ENCODE measurements around the gene WASF1. TPM values are rescaled to one million over a fixed set of nuclear protein-coding genes. Genes with fewer than 3 reads are reported as not detected.
"Not testable (repeated sequence)": the region's sequence is repeated elsewhere in the genome, so short reads cannot be mapped to it uniquely, and the experiment has no call there.

WASF1 gene
- total RNA-seq, 1 experiment from 2014 or later, result 12.8 TPM

DNA sequence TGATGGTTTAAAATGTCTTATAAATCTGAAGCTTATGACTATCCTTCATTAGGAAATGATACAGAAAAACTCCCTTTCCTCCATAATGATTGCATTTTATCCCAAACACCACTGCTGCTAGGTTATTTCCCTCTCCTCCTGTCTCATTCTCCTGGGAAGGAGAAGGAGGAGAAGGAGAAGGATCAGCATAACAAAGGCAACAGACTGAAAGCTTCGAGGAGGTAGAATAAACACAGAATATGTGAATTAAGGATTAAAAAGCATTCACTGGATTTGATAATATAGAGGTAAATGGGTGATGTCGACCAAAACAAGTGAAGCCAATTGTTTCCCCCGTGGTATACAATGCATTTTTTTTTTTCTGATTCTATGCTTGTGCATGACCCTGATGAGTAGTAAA, 82.0 kb downstream of the WASF1 start:
- DNase-seq (ENCODE audit: low spot score), result no peak
- in situ Hi-C loops (cut with HindIII; ENCODE audit: low sequenced_read_pairs), result no loop called here

DNA sequence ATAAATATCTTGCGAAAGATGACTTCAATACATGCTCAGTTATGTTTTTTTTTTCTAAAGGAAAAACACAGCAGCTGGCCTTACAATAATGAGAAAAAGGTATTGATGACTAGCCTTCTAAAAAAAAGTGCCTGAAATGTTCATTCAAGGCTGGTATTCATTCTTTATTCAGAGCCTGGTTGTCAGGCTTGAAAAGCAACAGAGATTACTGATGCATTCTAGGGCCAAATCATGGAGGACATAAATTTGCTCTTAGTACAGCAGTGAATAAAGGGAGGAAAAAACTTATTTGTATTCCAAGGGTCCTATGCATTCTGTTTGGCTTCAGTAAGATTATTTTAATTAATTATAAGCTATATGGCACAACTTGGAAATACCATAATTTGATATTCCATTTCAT, 83.5 kb downstream of the WASF1 start:
- no peak for DNase-seq (ENCODE audit: low spot score)
- in situ Hi-C loops (cut with HindIII; ENCODE audit: low sequenced_read_pairs), result no loop called here

DNA sequence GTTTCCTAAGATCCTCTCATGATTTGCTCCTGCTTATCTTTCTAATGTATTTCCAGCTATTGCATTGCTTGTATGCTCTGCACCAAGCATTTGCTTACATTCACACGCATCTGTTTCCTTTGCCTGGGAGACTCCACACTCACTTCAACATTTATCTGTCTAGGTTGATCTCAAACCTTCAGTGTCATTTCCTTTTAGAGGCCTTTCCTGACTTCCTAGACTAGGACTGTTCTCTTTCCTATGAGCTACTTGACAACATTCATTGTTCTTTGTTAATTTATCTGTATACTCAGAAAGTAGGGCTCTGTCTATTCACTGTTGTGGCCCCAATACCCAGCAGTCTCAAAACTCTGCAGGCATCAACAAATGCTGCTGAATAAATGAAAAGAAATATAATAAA, 84.4 kb downstream of the WASF1 start:
- in situ Hi-C loops (cut with HindIII; ENCODE audit: low sequenced_read_pairs), result no loop called here
- DNase-seq (ENCODE audit: low spot score), result no peak

DNA sequence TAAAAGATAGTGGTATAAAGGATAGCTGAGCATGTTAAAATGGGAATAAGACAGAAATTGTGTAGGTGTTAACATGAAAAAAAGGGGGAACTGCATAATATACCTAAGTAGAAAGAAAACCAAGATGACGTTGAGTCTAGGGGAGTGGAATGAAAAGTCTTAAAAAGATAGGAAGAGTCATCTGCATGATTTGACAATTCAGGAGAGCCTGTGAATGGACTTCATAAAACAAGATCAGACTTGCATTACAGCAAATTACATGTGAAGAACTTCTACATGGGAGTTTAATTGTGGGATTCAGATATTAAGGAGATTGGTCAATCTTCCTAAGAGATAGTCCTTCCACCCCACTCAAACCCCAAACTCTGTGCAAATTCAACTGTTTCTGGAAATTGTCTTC, 85.5 kb downstream of the WASF1 start:
- in situ Hi-C loops (cut with HindIII; ENCODE audit: low sequenced_read_pairs), result no loop called here

DNA sequence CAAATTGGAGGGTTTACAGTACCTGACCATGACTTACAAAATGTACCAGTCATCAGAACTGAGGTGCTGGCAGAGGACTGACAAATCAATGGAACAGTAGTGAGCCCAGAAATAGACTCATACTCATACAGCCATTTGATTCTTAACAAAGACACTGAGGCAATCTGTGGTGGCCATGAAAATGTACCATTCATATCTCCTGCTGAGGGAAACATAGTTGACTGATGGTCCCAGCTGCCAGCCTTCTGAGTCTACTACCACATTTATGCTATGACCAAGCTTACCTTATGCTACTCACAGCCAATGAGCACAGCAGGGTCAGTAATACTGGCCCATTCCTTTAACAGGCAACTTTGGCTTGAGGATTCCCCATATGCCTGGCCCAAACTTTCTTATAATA, 88.6 kb downstream of the WASF1 start:
- in situ Hi-C loops (cut with HindIII; ENCODE audit: low sequenced_read_pairs), result no loop called here
- no peak for DNase-seq (ENCODE audit: low spot score)

More for the DNA sequence above, 85.5 kb downstream of the WASF1 start:
- no peak for DNase-seq (ENCODE audit: low spot score)

DNA sequence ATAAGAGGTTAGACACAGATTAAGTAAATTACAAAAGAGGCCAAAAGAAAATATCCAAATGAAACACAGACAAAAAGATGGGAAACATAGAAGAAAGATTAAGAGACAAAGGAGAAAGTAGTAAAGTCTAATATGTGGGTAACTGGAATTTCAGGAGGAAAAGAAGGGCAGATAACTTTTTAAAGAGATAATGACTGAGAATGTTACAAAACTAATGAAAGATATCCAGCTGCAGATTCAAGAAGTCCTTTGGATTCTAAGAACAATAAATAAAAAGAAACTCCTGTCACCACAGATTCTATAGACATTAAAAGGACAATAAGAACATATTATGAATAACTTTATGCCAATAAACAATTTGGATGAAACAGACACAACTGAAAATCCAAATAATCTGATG, 90.1 kb downstream of the WASF1 start:
- DNase-seq (ENCODE audit: low spot score), result no peak
- in situ Hi-C loops (cut with HindIII; ENCODE audit: low sequenced_read_pairs), result no loop called here

DNA sequence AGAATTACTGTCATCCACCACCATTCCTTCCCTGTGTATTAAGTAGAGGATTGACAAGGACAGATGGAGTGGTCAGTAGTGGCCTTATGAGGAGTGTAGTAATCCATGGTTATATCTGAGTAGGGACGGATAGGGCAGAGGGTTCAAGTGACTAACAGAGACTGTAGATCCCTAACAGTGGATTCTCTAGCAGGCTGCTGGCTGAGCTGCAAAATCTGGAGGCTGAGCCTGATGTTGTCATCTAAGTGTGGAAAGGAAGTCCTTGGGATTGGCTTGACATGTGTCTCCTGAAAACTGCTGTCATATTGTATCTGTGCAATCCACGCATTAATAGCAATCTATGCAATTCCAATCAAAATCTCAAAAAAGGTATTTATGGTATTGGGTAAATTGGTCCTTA, 94.2 kb downstream of the WASF1 start:
- no peak for DNase-seq (ENCODE audit: low spot score)
- in situ Hi-C loops (cut with HindIII; ENCODE audit: low sequenced_read_pairs), result no loop called here

DNA sequence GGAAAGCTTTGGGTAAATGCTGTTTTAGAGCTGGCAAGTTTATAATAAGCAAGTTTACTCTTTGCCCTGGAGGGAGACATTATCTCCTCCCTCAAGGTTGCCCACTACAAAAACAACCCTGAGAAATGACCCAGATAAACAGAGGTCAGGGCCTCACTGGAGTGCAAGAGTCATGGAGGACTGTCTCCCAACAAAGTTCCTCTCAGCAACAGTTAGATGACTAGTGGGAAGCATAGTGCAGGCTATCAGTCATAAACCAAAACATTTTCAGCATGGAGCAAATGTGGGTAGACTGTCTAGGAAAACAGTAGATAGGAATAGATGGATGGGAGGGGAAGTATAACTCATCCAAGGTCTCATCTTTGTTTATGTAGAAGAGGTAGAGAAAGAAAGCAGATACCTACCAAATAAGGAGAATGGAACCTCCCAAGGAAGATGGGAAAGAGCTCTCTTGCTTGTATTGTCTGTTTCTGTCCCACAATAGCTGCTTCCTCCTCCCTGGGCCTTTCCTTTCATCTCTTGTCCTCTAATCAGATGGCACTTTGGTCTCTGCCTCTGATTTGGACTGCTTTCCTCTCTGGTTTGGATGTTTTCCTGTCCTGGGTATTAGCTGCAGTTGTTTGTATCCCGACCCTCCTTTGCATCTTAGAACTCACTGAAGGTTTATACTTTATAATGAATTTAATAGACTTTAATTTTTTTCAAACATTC, 95.4 kb downstream of the WASF1 start:
- no peak for DNase-seq (ENCODE audit: low spot score)
- in situ Hi-C loops (cut with HindIII; ENCODE audit: low sequenced_read_pairs), result no loop called here

DNA sequence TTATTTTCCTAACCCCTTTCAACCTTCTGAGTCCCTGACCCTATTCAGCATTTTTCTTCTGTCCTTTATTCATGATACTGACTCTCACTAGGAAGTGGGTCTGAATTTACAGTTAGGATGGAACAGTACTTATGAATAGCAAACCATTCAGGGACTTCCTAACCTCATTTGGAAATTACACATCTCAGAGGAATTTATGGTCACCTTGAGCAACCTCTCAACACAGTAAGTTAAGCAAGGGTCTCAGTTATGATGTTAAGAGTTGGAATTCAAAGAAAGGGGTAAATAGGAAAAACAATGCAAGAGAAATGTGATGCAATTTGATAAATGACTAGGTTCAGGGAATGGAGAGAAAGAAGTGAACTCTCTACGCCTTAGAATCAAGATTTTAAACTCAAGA, 104.1 kb downstream of the WASF1 start:
- in situ Hi-C loops (cut with HindIII; ENCODE audit: low sequenced_read_pairs), result no loop called here
- DNase-seq (ENCODE audit: low spot score), result no peak

DNA sequence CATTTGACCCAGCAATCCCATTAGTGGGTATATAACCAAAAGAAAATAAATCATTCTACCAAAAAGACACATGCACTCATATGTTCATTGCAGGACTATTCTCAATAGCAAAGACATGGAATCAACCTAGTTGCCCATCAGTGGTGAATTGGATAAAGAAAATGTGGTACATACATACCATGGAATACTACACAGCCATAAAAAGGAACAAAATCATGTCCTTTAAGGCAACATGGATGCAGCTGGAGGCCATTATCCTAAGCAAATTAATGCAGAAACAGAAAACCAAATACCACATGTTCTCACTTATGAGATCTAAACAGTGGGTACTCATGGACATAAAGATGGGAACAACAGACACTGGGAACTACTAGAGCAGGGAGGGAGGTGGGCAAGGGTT, 106.0 kb downstream of the WASF1 start:
- in situ Hi-C loops (cut with HindIII; ENCODE audit: low sequenced_read_pairs); DNase-seq (ENCODE audit: low spot score): not testable (repeated sequence)

DNA sequence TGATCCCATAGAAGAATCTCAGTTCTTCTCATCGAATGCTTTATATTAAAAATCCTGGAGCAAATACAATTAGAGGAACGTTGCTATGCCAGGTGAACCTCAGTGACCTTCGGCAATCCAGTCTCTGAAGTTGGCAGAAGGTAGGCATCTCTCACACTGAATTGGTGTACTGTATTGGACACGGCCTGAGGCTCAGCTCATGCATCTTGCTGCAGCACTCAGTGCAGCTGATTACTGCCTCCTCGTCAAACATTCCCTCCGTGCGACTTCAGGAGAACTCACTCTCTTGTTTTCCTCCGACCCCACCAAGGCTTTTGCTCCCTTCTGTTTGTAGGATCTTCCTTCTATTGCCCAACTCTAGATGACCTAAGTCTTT, 110.9 kb downstream of the WASF1 start:
- DNase-seq (ENCODE audit: low spot score), result no peak
- in situ Hi-C loops (cut with HindIII; ENCODE audit: low sequenced_read_pairs), result no loop called here

DNA sequence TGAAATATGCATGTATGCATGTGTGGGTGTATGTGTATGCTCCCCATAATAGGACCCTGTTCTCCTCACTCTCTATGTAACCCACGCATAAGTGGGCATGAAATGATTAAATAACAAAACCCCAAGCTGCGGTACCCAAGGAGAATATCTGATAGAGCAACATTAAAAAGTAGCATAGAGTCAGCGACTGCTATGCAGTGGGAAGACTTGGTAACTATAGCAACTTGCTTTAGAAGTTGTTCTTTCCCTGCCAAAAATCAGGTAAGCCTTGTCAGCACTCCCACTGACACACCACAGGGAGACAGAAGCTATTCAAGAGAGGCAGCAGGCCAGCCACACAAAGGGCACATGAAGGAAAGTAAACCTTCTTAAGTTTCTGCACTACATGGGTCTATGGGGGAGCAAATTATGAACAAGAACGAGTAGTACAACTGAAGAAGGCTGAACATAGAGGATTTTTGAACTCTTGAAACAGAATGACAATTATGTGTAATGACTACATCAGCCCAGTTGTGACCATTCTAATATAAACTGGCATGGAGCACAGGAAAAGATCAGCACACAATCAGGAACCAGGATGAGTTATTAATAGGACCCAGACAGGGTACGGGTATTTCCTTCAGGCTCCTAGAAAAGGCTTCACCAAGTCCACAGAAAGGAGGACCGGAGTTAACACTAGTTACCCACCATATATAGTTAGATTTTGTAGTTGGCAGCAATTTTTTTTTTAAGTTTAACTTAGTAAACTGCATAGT, 111.5 kb downstream of the WASF1 start:
- in situ Hi-C loops (cut with HindIII; ENCODE audit: low sequenced_read_pairs), result no loop called here
- no peak for DNase-seq (ENCODE audit: low spot score)

DNA sequence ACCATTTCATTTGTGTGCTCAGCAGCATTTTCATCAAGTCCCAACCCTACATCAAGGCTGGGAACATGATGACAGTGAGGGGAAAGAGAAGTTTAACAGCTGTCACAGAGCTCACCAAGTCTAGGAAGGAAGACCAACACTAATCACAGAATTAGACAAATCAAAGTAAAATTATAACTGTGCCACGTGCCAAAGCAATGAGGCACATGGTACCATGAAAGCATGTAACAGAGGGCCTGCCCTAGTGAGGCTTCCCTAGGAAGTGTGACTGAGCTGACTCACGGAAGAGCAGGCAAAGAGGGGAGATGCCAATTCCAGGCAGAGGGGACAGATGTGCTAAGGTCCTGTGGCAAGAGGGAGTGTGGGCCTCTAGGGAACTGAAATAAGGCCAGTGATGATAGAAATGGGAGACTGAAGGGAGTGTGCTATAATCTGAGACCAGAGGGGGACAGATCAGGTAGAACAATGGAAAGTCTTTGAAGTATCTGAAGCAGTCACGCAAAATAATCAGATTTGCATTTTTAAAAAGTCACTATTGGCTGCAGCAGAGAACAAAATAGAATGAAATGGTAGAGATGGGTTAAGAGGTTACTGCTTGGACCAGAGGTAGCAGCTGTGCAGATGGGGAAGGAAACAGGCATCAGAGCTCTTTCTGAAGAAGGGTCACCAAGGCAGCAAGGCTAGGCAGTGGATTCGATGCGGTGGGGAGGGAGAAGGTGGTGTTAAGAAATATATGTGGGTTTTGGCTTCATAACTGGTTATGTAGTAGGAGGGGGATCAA, 114.5 kb downstream of the WASF1 start:
- in situ Hi-C loops (cut with HindIII; ENCODE audit: low sequenced_read_pairs), result no loop called here

DNA sequence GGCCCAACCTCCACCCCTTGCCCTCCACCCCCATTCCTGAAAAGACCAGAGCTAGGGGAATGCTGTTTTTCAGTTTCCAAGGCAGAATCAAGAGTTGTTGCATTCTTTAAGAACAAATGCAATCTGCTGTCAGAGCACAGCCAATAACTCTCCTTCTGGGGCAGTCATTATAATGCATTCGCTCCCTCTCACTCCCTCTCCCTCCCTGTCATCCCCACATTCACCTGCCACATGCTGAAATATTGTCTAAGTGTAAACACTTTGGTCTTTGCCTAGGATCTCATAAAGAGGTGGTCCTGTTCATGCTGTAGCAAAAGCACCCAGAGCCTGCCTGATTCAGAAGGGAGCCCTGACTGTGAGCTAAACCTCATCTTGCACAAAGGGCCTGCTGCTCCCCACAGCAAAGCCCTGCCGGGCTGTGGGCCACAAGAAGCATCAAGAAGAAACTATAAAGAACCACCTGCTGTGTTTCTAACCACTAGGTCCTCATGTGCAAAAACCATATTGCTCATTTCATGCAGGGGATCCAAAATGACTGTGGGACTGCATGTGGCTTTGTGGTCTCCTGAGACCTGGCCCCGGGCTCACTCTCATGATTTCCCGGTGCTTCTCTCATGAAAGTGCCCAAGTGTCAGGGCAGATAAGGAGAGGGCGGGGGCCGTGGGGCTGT, 115.7 kb downstream of the WASF1 start:
- DNase-seq (ENCODE audit: low spot score), result no peak
- in situ Hi-C loops (cut with HindIII; ENCODE audit: low sequenced_read_pairs), result no loop called here

More for the DNA sequence above, 114.5 kb downstream of the WASF1 start:
- no peak for DNase-seq (ENCODE audit: low spot score)

DNA sequence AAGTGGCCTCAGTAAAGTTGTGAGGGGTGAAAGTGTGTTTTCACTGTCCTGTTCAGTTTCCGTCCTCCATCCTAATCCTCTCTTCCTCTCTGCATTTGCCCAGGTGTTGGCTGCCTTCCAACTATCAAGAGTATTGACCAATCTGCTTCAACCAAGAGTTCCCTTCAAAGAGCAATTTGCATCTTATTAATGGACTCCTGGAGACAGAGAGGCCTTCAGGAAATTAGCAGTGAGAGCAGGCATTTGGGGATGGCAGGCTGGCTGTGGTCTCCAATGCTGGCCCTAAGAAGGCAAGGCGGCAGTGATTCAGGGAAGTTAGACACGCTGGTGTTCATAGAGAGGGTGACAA, 124.1 kb downstream of the WASF1 start:
- in situ Hi-C loops (cut with HindIII; ENCODE audit: low sequenced_read_pairs), result no loop called here
- no peak for DNase-seq (ENCODE audit: low spot score)

DNA sequence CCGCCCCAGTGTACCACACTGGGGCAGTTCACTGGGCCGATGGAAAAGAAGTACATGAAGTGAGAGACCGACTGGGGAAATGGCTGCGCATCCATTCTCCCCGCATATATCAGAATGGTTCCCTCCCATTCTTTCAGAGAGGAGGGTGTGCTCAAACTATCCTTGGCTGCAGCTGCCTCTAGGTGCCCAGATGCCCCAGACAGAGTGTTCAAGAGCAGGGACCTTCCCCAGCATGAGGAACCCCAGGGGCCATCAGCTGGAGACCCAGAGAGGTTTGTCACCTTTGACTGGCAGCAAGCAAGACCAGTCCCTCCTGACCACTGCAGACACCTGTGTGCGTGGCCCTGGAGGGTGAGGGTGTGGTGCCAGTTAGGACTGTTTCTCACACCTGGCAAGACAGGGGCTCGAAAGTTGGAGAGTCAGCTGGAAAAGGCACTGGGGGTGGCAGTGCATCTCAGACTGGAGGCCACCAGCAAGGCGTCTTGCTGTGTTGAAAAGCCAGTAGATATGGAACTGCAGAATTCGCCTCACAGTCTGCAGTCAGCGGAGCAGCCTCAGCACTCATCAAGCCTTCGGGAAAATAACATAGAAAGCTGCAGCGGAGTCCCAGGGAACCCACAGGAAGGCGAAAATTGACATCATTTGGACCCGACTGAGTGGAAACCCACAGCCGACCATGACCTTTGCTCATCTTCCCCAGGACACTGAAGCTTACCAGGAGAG, 124.6 kb downstream of the WASF1 start:
- no peak for DNase-seq (ENCODE audit: low spot score)
- in situ Hi-C loops (cut with HindIII; ENCODE audit: low sequenced_read_pairs), result no loop called here

DNA sequence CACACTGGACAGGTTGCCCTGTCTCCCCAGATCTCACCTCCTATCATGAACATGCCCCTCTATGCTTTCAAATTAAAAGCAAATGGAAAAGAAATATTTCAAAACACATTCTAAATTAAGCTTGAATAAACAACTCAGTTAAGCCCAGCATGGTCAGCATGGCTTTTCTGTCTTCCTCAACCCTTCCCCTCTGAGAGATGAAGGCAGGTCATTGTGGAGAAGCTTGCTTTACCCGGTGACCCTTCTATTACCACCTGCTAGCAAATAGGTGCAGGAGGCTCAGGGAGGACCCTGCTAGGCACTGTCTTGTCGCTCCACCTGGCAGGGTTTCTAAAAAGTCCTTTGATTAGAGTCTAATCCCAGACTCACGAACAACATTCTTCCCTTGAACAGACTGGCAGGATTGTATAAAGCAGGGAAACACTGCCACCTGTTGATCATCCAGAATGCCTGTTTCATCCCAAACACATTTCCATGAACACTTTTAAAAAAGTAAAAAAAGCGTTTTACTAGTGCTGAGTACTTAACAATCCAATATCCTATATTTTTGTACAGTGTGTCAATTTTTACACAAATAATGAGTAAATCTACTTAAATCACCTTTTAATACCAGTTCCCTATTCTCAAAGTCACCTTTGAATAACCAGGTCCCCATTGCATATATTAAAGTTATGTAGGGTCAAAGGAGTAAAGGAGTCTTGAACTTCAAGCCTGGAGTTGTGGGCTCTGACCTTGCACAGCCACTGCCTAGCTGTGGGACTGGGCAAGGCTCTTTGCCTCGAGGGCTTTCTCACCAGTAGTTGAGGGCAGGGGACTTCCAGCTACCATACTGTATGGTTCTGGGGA, 125.9 kb downstream of the WASF1 start:
- peak; percentile 49 for DNase-seq (ENCODE audit: low spot score)
- in situ Hi-C loops (cut with HindIII; ENCODE audit: low sequenced_read_pairs), result no loop called here

DNA sequence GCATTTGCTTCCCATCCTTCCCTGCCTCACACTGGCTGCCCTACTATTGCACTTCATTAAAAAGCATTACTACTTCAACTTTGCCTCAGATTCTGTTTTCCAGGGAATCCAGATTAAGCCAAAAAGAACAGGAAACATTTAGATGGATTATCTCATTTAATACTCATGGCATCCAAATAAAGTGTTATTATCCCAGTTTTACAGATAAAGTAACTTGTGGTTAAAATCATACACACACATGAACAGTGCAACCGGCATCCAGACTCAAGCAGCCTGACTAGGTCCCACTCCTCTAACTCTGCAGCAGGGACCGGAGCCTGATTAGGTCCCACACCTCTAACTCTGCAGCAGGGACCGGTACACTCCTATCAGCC, 129.0 kb downstream of the WASF1 start:
- no peak for DNase-seq (ENCODE audit: low spot score)
- in situ Hi-C loops (cut with HindIII; ENCODE audit: low sequenced_read_pairs), result no loop called here
